Sciatic nerve (tissue), 2 donors: ENCODE data around the gene KIAA1328. TPM values are rescaled to one million over a fixed set of nuclear protein-coding genes. Genes with fewer than 3 reads are reported as not detected.
A peak's percentile ranks its signal among the peaks of the same experiment; 100 is the strongest.

Experiments
- ATAC-seq: fragments of 200-7000 bp; cut with Tn5 transposase; one replicate; pipeline ENCODE4 v1.9.1; 2020; ENCODE audit warnings: mild to moderate bottlenecking, moderate library complexity
- DNase-seq: peaks from one replicate; pipeline ENCODE4 v3.0.0-alpha.2; 2020; ENCODE audit warnings: low spot score
- intact Hi-C: fragments of 100-400 bp; cut with DNase I; formaldehyde crosslinking; loops from one replicate; pipeline ENCODE4 v1.14.2; 2022
- total RNA-seq: library from RNA; stranded (reverse); fragmentation: NEBNext Ultra II Directional; extraction: Animal tissue kit (Norgen Biotek cat#: 25700); gene quantifications from one replicate; pipeline ENCODE4 v1.2.1, GENCODE V29; 2021
- donor health status: DM: no; HTN: no; CAD: no.
- donor health status: DM: no; HTN: no; CAD: no.

KIAA1328 gene
- total RNA-seq, 1 donor from 2014 or later: 22.1 TPM

GRCh38 chr18:36819621-36820020, 9.3 kb upstream of the KIAA1328 start:
- intact Hi-C loops: loop anchor here (10.0 kb wide), 1 partner anchor 1295 kb away; no protein-coding TSS in a partner anchor

GRCh38 chr18:36821681-36822080, 7.2 kb upstream of the KIAA1328 start:
- intact Hi-C loops: loop anchor here (10.0 kb wide), 1 partner anchor 1297 kb away; no protein-coding TSS in a partner anchor
- DNase-seq (no peak), ATAC-seq (no peak)

More at GRCh38 chr18:36819621-36820020, 9.3 kb upstream of the KIAA1328 start:
- DNase-seq: no peak
- ATAC-seq: no peak

- intact Hi-C loops: loop anchor here (10.0 kb wide), 1 partner anchor 1301 kb away; no protein-coding TSS in a partner anchor
- DNase-seq (no peak), ATAC-seq (no peak)
Observed at GRCh38 chr18:36825526-36825925, 3.4 kb upstream of the KIAA1328 start.

- intact Hi-C loops: loop anchor here (10.0 kb wide), 1 partner anchor 1302 kb away; no protein-coding TSS in a partner anchor
- ATAC-seq (no peak), DNase-seq (no peak)
Observed at GRCh38 chr18:36826556-36826955, 2.4 kb upstream of the KIAA1328 start.

- DNase-seq: peak; percentile 60
- ATAC-seq: peak; percentile 31
- intact Hi-C loops: loop anchor here (10.0 kb wide), 1 partner anchor 1303 kb away; no protein-coding TSS in a partner anchor
Observed at GRCh38 chr18:36828157-36828629, 734 bp upstream of the KIAA1328 start.

- peak; percentile 63 for DNase-seq
- ATAC-seq: peak; percentile 63
- intact Hi-C loops: loop anchor here (10.0 kb wide), 2 partner anchors 635 to 1305 kb away; no protein-coding TSS in a partner anchor
Observed at GRCh38 chr18:36829362-36830157, 633 bp downstream of the KIAA1328 start.

GRCh38 chr18:36830158-36830495, 1.2 kb downstream of the KIAA1328 start:
- intact Hi-C loops: loop anchor here (10.0 kb wide), 1 partner anchor 635 kb away; no protein-coding TSS in a partner anchor
- DNase-seq: no peak
- no peak for ATAC-seq

- ATAC-seq (no peak), DNase-seq (no peak)
- intact Hi-C loops: loop anchor here (10.0 kb wide), 1 partner anchor 636 kb away; no protein-coding TSS in a partner anchor
Observed at GRCh38 chr18:36831139-36831538, 2.2 kb downstream of the KIAA1328 start.

- ATAC-seq: no peak
Observed at GRCh38 chr18:36833120-36833519, 4.2 kb downstream of the KIAA1328 start.

GRCh38 chr18:36835927-36836326, 7.0 kb downstream of the KIAA1328 start:
- intact Hi-C loops: loop anchor here (10.0 kb wide), 1 partner anchor 641 kb away; no protein-coding TSS in a partner anchor
- ATAC-seq: no peak
- DNase-seq: no peak

More at GRCh38 chr18:36833120-36833519, 4.2 kb downstream of the KIAA1328 start:
- no peak for DNase-seq
- intact Hi-C loops: loop anchor here (10.0 kb wide), 1 partner anchor 638 kb away; no protein-coding TSS in a partner anchor

- ATAC-seq (no peak), DNase-seq (no peak)
- intact Hi-C loops: loop anchor here (10.0 kb wide), 1 partner anchor 645 kb away; no protein-coding TSS in a partner anchor
Observed at GRCh38 chr18:36839835-36840234, 10.9 kb downstream of the KIAA1328 start.

- ATAC-seq: no peak
- no peak for DNase-seq
- intact Hi-C loops: no loop called here
Observed at GRCh38 chr18:36843199-36843598, 14.3 kb downstream of the KIAA1328 start.

GRCh38 chr18:36843784-36844183, 14.9 kb downstream of the KIAA1328 start:
- ATAC-seq (no peak), DNase-seq (no peak)
- intact Hi-C loops: no loop called here

- ATAC-seq (no peak), DNase-seq (no peak)
- intact Hi-C loops: no loop called here
Observed at GRCh38 chr18:36848609-36849008, 19.7 kb downstream of the KIAA1328 start.

GRCh38 chr18:36849288-36850006, 20.5 kb downstream of the KIAA1328 start:
- ATAC-seq (no peak), DNase-seq (no peak)
- intact Hi-C loops: no loop called here

GRCh38 chr18:36850527-36851201, 21.7 kb downstream of the KIAA1328 start:
- DNase-seq: no peak
- intact Hi-C loops: no loop called here
- ATAC-seq: no peak

GRCh38 chr18:36851202-36851590, 22.3 kb downstream of the KIAA1328 start:
- intact Hi-C loops: no loop called here
- no peak for DNase-seq
- ATAC-seq: no peak

GRCh38 chr18:36856815-36857214, 27.9 kb downstream of the KIAA1328 start:
- intact Hi-C loops: no loop called here
- DNase-seq (no peak), ATAC-seq (peak; percentile 71)

GRCh38 chr18:36862182-36862581, 33.3 kb downstream of the KIAA1328 start:
- intact Hi-C loops: no loop called here
- ATAC-seq: no peak
- DNase-seq: no peak
